ENCODE measurements around the gene NLRP11.
A peak's percentile ranks its signal among the peaks of the same experiment; 100 is the strongest.

NLRP11 gene

GRCh38 chr19:55831846-55832245 is at the start of gene NLRP11:
Gene NLRP11 (minus strand): TSS chr19:55831999. CDS start chr19:55818174, 13,825 bp downstream.
- DNase-seq, result no peak

- DNase-seq, result no peak
Measured at GRCh38 chr19:55877211-55877610, 45.4 kb upstream of the NLRP11 start.

- no peak for DNase-seq
Measured at GRCh38 chr19:55870736-55871135, 38.9 kb upstream of the NLRP11 start.

- no peak for DNase-seq
Measured at GRCh38 chr19:55867101-55867500, 35.3 kb upstream of the NLRP11 start.

GRCh38 chr19:55866521-55866920 is 34.7 kb upstream of the NLRP11 start:
- DNase-seq, result no peak

GRCh38 chr19:55858969-55859368 is 27.2 kb upstream of the NLRP11 start:
- no peak for DNase-seq

- no peak for DNase-seq
Measured at GRCh38 chr19:55858401-55858800, 26.6 kb upstream of the NLRP11 start.

GRCh38 chr19:55857974-55858373 is 26.2 kb upstream of the NLRP11 start:
- no peak for DNase-seq

GRCh38 chr19:55857149-55857548 is 25.4 kb upstream of the NLRP11 start:
- DNase-seq, result no peak

- DNase-seq, result no peak
Measured at GRCh38 chr19:55855160-55855559, 23.4 kb upstream of the NLRP11 start.

- DNase-seq, result no peak
Measured at GRCh38 chr19:55838906-55839305, 7.1 kb upstream of the NLRP11 start.

GRCh38 chr19:55838251-55838650 is 6.5 kb upstream of the NLRP11 start:
- DNase-seq, result no peak

- DNase-seq, result no peak
Measured at GRCh38 chr19:55836340-55836739, 4.5 kb upstream of the NLRP11 start, which contains the start of gene NLRP4. Gene NLRP4 (plus strand): TSS chr19:55836540. CDS start chr19:55852081, 15,541 bp downstream.

GRCh38 chr19:55832676-55833075 is 877 bp upstream of the NLRP11 start:
- DNase-seq, result no peak

GRCh38 chr19:55830656-55831055 is 1.1 kb downstream of the NLRP11 start:
- no peak for DNase-seq

GRCh38 chr19:55820037-55820436 is 11.8 kb downstream of the NLRP11 start:
- no peak for DNase-seq

GRCh38 chr19:55813906-55814305 is 17.9 kb downstream of the NLRP11 start:
- no peak for DNase-seq

- DNase-seq, result no peak
Measured at GRCh38 chr19:55812449-55812848, 19.4 kb downstream of the NLRP11 start.

- DNase-seq, result no peak
Measured at GRCh38 chr19:55811340-55811739, 20.5 kb downstream of the NLRP11 start.

GRCh38 chr19:55809381-55810058 is 22.3 kb downstream of the NLRP11 start:
- DNase-seq, result peak; percentile 50

- DNase-seq, result no peak
Measured at GRCh38 chr19:55802281-55802680, 29.5 kb downstream of the NLRP11 start.

GRCh38 chr19:55801416-55801815 is 30.4 kb downstream of the NLRP11 start:
- no peak for DNase-seq

GRCh38 chr19:55795021-55795420 is 36.8 kb downstream of the NLRP11 start:
- no peak for DNase-seq

- DNase-seq, result no peak
Measured at GRCh38 chr19:55781112-55781511, 50.7 kb downstream of the NLRP11 start.

GRCh38 chr19:55778331-55778730 is 53.5 kb downstream of the NLRP11 start:
- no peak for DNase-seq
